ENCODE results near the gene MYNN. TPM values are rescaled to one million over a fixed set of nuclear protein-coding genes. Genes with fewer than 3 reads are reported as not detected.

Gene MYNN
- total RNA-seq, 1 donor from 2014 or later = 13.0 TPM

DNA sequence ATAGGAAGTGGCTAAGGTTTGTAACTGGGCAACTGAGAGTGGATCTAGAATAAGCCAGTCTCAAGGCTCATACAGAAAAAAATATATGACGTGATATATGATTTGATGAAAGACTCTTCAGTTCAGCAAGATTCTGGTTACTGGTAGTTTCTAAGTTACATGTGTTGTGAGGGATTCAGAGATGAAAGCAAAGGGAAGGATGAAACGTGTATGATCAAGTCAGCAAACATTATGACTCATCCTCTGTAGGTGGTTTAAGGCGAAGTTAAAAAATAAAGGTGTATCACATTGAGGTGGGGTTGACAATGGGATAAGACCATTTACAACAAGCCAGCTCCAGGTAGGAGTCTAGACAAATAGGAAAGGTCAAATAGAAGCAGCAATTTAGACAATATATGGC is 24.5 kb upstream of the MYNN start:
- Mint-ChIP-seq H3K27ac (ENCODE audit: unreplicated experiment) (no peak overlapping the region), H3K9me3 (ENCODE audit: unreplicated experiment) (no peaks in the 10 kb centered on the region), H3K27me3 (ENCODE audit: unreplicated experiment) (no peaks in the 10 kb centered on the region), H3K4me1 (ENCODE audit: unreplicated experiment) (peaks cover 4% of the 10 kb centered on the region), H3K4me3 (ENCODE audit: unreplicated experiment) (no peak overlapping the region), H3K36me3 (ENCODE audit: low read depth, unreplicated experiment) (no peaks in the 10 kb centered on the region)
- DNase-seq (ENCODE audit: low spot score) = no peak
- TF ChIP-seq, protein P1, sequence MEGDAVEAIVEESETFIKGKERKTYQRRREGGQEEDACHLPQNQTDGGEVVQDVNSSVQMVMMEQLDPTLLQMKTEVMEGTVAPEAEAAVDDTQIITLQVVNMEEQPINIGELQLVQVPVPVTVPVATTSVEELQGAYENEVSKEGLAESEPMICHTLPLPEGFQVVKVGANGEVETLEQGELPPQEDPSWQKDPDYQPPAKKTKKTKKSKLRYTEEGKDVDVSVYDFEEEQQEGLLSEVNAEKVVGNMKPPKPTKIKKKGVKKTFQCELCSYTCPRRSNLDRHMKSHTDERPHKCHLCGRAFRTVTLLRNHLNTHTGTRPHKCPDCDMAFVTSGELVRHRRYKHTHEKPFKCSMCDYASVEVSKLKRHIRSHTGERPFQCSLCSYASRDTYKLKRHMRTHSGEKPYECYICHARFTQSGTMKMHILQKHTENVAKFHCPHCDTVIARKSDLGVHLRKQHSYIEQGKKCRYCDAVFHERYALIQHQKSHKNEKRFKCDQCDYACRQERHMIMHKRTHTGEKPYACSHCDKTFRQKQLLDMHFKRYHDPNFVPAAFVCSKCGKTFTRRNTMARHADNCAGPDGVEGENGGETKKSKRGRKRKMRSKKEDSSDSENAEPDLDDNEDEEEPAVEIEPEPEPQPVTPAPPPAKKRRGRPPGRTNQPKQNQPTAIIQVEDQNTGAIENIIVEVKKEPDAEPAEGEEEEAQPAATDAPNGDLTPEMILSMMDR (IDR thresholded peaks at IDR 0.05; ENCODE audit: unreplicated experiment) = no peak

DNA sequence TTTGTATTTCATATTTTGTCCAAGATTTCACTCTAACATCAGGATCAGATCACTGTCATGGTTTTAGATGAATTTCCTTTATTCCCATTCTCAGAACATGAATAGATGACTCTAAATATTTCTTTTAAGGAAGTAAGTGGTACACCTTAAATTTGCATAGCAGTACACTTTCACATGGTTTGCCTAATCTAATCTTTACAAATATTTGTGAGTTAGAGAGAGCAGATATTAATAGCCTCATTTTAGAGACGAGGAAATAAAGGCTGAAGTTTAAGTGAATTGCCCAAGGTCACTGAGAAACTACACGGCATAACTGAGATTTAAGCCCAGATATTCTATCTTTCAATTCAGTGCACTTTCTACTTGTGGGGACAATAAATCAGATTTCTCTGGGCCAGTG is 22.5 kb upstream of the MYNN start:
- Mint-ChIP-seq H3K27ac (ENCODE audit: unreplicated experiment) (no peak overlapping the region), H3K4me3 (ENCODE audit: unreplicated experiment) (no peak overlapping the region), H3K9me3 (ENCODE audit: unreplicated experiment) (no peaks in the 10 kb centered on the region), H3K27me3 (ENCODE audit: unreplicated experiment) (no peaks in the 10 kb centered on the region), H3K4me1 (ENCODE audit: unreplicated experiment) (peaks cover 4% of the 10 kb centered on the region), H3K36me3 (ENCODE audit: low read depth, unreplicated experiment) (no peaks in the 10 kb centered on the region)
- TF ChIP-seq, protein P1 (IDR thresholded peaks at IDR 0.05; ENCODE audit: unreplicated experiment) = no peak
- DNase-seq (ENCODE audit: low spot score) = no peak

DNA sequence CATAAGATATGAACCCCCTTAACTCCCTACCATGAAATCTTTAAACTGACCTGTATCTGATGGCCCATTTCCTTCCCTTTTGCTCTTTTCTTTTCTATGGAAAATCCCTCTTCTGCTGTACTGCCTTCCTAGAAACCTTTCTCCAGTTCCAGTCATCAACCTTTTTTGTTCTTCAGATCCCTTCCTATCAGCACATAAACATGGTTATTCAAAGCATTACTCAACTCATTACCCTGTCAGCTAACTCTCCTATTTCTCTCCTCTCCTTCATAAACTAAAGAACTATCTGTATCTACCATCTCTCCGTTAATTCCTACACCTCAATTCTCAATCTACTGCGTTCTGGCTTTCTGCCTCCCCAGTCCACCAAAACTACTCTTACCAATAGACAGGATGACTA is 21.3 kb upstream of the MYNN start:
- no peak for DNase-seq (ENCODE audit: low spot score)
- no peaks in the 10 kb centered on the region for H3K9me3 Mint-ChIP-seq (ENCODE audit: unreplicated experiment)
- no peaks in the 10 kb centered on the region for H3K27me3 Mint-ChIP-seq (ENCODE audit: unreplicated experiment)
- no peak overlapping the region for H3K4me3 Mint-ChIP-seq (ENCODE audit: unreplicated experiment)
- no peak overlapping the region for H3K27ac Mint-ChIP-seq (ENCODE audit: unreplicated experiment)
- peaks cover 4% of the 10 kb centered on the region for H3K4me1 Mint-ChIP-seq (ENCODE audit: unreplicated experiment)
- H3K36me3 Mint-ChIP-seq (ENCODE audit: low read depth, unreplicated experiment) = no peaks in the 10 kb centered on the region
- TF ChIP-seq, protein P1 (IDR thresholded peaks at IDR 0.05; ENCODE audit: unreplicated experiment) = no peak

DNA sequence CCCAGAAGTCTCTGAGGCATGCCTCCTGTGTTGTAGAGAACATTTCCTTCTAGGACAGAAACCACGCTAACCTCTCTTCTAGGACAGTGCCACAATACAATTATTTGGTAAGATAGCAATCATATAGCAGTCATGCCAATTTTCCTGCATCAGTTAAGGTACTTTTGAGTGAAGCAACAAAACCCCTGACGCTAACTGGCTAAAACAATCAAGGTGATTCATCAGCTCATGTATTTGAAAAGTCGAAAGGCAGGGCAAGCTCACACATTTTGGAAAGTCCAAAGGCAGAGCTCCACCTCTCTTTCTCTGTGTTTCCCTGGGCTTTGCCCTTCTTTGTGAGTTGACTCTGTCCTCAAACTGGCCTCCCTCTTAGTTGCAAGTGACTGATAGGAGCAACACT is 18.5 kb upstream of the MYNN start:
- Mint-ChIP-seq H3K27ac (ENCODE audit: unreplicated experiment) (no peak overlapping the region), H3K9me3 (ENCODE audit: unreplicated experiment) (no peaks in the 10 kb centered on the region), H3K4me3 (ENCODE audit: unreplicated experiment) (no peak overlapping the region), H3K4me1 (ENCODE audit: unreplicated experiment) (peaks cover 4% of the 10 kb centered on the region), H3K36me3 (ENCODE audit: low read depth, unreplicated experiment) (no peaks in the 10 kb centered on the region), H3K27me3 (ENCODE audit: unreplicated experiment) (peaks cover 2% of the 10 kb centered on the region)
- DNase-seq (ENCODE audit: low spot score) = no peak
- TF ChIP-seq, protein P1 (IDR thresholded peaks at IDR 0.05; ENCODE audit: unreplicated experiment) = no peak

DNA sequence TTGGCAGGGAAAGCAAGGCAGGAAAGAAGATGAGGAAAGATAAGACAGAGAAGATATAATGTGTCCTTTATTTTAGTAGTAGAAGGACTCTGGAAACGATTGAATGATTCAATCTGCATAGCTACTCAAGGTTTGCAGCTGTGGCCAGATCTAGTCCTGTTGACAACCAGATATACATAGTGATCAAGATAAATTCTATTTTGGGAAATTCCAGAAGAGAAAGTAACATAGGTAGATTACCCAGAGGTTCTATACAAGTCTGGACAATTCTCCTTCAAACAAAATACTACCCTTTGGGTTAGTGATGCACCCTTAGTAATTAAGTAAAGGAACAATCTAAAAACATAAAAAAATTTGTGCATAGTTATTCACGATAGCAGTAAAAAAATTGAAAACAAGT is 17.7 kb upstream of the MYNN start:
- TF ChIP-seq, protein P1 (IDR thresholded peaks at IDR 0.05; ENCODE audit: unreplicated experiment) = no peak
- H3K27me3 Mint-ChIP-seq (ENCODE audit: unreplicated experiment) = peaks cover 2% of the 10 kb centered on the region
- H3K9me3 Mint-ChIP-seq (ENCODE audit: unreplicated experiment) = no peaks in the 10 kb centered on the region
- DNase-seq (ENCODE audit: low spot score) = no peak
- H3K4me3 Mint-ChIP-seq (ENCODE audit: unreplicated experiment) = no peak overlapping the region
- H3K36me3 Mint-ChIP-seq (ENCODE audit: low read depth, unreplicated experiment) = no peaks in the 10 kb centered on the region
- no peak overlapping the region for H3K27ac Mint-ChIP-seq (ENCODE audit: unreplicated experiment)
- peaks cover 4% of the 10 kb centered on the region for H3K4me1 Mint-ChIP-seq (ENCODE audit: unreplicated experiment)
